Stimulated activated CD8-positive, alpha-beta memory T cell treated with anti-CD3 and anti-CD28 coated beads, Interleukin-15, amount 100 ng/mL, for 48 hours (primary cell): Measurements from ENCODE around the gene STXBP1.
"Not testable (repeated sequence)": the region's sequence is repeated elsewhere in the genome, so short reads cannot be mapped to it uniquely, and the experiment has no call there.

Experiments
- DNase-seq, 2 donors: peaks; one replicate each; pipeline ENCODE4 v3.0.0-alpha.2; 2020; ENCODE audit warnings: low read depth in 2 of 2

The STXBP1 gene

DNA sequence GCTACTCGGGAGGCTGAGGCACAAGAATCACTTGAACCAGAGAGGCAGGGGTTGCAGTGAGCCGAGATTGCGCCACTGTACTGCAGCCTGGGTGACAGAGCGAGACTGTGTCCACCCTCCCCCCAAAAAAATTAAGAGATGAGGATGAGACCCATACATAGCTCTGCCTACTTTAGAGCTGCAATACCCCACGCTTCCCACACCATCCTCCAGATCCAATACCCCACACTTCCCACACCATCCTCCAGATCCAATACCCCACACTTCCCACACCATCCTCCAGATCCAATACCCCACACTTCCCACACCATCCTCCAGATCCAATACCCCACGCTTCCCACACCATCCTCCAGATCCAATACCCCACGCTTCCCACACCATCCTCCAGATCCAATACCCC lies 34.9 kb upstream of the STXBP1 start:
- DNase-seq, result not testable (repeated sequence)

DNA sequence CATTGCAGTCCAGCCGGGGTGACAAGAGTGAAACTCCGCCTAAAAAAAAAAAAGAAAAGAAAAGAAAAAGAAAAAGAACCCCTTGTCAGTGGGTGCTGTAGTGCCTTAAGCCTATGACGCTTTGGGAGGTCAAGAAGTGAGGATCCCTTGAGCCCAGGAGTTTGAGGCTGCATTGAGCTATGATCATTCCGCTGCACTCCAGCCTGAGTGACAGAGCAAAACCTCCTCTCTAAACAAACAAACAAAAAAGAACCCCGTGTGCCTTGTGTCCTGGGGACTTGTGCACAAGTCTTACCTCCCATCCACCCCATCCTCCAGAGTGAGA lies 33.5 kb upstream of the STXBP1 start:
- no peak for DNase-seq

DNA sequence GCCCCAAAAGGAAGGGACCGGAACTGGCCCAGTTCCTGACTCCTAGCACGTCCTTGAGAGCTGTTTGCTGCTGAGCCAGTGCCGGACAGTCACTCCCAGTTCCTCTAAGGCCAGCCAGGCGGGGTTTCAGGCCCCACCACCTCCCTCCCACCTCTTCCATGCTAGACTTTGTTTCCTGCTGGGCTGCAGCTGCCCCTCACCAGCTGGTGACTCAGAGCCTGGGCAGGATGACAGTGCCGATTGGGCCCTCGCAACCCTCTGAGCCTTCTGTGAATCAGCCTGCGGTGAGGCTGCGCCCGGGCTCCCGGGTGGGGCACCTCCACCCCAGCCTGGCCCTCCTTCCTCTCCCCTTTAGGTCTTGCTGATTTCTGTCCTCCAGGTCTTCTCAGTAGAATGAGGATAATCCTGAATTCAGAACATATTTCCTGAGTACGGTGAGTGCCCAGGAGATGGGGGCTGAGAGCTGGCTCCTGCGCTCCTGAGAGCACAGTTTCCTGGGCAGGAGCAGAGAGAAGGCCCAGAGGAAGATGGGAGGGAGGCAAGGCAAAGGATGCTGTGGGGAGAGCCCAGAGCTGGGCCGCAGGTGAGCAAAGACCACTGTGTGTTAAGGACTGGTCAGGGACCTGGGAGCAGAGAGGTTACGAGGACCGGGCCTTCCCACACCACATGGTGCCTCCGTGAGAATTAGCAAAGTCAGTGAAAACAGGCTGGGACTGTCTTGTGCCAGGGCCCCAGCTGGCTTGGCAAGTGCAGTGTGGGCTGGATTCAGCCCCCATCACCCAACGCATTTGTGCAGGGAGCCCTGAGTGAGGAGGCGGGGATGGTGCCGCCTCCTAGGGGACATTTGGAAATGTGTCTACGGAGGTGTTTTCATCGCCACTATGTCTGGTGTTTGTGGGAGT lies 32.9 kb upstream of the STXBP1 start:
- peak; percentile 81 to 82 for DNase-seq

DNA sequence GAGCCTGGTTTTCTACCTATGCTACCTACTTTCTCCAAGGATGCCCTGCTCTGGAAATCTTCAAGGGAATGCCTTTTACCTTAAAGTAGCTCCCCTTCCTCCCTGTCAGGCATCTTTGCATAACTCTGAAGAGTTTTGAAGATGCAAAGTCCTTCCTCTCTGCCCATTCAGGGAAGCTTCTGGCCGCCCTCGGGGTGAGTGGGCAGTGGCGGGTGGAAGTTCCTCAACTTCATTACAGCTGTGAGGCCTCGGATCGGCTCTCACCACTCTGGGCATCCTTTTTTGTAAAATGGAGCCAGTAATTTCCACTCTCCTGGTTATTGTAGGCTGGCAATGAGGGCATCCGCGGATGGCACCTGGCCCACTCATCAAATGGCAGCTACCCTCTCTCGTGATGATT lies 31.7 kb upstream of the STXBP1 start:
- no peak for DNase-seq

DNA sequence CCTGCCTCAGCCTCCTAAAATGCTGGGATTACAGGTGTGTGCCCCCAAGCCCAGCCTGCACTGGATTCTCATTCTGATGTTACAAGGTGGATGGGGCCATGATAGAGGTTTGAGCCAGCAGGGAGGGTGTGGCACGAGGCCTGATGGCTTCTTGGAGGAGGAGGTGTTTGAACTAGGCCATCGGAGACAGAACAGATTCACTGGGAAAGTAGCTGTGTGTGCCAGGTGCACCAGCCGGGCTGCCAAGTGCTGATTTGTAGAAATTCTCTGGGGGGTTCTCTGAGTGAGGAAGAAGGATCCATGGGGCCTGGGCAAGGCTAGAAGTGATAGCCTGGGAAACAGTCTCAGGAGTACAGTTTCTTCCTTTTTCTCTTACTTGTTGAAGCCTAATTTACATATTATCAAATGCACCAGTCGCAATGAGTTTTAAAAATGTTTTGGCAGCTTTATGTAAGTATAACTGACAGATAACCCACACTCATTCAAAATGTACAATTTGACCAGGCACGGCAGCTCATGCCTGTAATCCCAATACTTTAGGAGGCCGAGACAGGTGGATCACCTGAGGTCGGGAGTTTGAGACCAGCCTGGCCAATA lies 31.1 kb upstream of the STXBP1 start:
- no peak for DNase-seq

DNA sequence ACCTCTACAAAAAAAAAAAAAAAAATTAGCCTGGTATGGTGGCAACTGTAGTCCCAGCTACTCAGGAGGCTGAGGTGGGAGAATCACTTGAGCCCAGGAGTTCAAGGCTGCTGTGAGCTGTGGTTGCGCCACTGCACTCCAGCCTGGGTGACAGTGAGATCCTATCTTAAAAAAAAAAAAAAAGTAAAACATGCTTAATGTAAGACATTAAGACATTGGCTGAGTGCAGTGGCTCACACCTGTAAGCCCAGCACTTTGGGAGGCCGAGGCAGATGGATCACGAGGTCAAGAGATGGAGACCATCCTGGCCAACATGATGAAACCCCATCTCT lies 27.6 kb upstream of the STXBP1 start:
- not testable (repeated sequence) for DNase-seq

DNA sequence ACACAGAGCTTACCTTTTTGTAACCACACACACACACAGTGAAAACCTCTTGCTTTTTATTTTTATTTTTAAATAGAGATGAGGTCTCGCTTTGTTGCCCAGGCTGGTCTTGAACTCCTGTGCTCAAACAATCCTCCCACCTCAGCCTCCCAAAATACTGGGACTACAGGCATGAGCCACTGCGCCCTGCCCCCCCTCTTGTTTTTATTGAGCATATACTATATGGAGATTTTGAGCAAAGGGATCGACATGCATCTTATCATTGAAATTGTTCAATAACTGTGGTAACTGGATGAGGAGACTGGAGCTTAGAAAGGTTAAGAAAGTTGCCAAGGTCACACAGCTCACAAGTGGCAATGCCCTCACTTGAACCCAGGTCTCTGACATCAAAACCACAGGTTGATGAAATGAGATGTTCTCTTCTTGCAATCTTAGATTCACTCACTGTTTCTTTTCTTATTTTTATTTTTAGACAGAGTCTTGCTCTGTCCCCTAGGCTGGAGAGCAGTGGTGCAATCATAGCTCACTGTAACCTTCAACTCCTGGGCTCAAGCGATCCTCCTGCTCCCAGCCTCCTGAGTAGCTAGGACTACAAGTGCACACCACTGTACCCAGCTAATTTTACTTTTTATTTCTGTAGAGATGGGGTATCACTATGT lies 26.8 kb upstream of the STXBP1 start:
- no peak for DNase-seq

DNA sequence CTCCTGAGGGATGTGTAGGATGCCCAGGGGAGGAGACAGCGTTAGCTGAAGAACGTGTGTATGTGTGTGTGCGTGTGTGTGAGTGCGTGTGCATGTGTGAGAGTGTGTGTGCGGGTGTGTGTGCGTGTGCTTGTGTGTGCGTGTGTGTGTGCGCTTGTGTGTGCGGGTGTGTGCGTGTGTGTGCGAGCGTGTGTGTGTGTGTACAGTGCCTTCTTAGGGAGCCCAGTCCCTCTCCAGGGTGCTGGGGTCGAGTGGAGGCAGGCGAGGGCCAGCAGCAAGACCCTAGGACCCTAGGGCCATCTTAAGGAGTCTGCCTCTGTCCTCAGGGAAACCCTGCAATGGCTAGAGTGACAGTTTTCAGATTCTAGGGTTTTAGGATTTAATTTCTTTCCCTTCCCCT lies 26.0 kb upstream of the STXBP1 start:
- no peak for DNase-seq

DNA sequence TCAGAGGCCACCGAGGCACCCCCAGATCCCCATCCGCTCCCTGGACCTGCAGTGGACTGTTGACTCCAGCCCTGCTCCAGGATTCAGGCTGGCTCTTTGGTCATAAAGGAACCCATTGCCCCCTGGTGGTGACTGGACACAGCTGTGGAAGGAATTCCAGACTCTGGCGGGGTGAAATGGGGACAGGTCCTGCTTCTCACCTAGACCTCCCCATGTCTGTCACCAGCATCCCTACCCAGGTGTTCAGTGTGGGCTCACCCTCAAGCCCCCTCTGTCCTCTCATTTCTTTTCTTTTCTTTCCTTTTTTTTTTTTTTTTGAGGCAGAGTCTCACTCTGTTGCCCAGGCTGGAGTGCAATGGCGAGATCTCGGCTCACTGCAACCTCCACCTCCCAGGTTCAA lies 25.5 kb upstream of the STXBP1 start:
- no peak for DNase-seq

DNA sequence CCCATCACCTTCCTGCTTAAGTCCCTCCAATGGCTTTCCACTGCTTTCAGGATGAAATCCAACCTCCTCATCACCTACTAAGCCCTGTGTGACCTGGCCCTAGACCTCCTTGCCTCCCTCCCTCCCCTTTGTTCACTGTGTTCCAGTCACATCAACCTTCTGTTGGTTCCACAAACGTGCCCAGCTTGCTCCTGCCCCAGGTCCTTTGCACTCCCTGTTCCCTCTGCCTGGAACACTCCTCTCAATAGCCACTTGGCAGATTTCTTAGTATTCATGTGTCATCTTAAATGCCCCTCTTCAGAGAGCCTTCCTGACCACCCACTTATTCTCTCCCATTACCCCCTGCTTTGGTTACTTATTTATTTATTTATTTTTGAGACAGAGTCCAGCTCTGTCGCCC lies 24.1 kb upstream of the STXBP1 start:
- DNase-seq, result no peak

DNA sequence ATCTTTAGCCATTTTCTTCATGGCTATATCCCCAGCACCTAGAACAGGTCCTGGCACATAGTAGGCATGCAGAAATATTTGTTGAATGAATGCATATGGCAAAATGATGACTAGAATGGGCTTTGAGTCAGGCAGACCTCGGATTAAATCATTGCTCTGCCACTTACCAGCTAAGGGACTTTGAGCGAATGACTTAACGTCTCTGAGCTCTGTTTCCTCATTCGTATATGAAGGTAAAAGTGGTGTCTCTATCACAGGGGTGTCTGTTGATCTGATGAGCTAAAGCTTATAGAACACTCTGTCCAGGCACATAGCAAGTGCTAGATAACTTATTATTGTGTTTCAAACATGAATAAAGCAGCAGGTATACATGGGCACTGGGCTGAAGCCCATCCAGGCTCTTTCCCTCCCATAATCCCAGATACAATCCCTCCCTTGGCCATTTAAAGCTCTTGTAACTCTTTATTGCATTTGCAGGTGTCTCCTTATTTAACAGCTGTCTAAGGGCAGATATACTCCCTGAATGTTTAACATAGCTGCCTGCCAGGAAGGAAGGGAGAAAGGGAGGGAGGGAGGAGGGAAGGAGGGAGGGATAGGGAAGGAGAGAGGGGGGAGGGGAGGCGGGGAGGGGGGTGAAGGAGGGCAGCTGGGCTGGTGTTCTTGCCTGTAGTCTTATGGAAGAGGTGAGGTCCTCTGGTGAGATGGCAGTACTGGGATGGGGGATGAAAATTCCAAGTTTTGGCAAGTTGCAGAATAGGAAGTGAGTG lies 23.2 kb upstream of the STXBP1 start:
- no peak for DNase-seq

DNA sequence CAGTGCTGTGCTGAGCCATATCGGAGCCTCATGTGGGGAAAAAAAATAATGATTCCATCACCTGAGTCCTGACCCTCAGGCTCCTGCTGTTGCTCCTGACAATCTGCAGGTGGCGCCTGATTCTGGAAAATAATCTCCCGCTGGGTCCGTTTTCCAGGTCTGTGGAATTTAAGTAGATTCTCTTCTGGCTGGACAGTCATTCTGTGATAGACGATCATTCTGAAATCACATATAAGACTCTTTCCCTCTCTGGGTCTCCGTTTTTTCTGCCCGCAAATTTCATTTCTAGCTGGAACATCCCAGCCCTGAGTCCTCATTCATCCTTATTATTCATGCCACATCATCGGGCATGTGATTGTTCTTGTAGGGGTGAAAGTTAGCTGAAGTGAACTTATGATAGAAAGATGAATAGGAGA lies 22.1 kb upstream of the STXBP1 start:
- no peak for DNase-seq

DNA sequence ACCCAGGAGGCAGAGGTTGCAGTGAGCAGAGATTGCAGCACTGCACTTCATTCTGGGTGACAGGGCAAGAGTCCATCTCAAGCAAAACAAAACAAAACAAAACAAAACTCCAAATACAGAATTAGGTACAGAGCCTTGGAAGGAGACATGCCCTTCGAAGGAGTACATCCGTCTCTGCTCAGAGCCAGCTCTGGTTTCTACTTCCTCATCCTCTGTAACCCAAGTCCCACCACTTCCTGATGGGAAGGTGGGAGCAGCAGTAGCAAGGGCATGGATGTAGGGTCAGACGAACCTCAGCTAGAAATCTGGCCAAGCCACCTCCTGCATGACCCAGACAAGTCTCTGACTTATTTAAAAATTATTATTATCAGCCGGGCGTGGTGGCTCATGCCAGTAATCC lies 16.5 kb upstream of the STXBP1 start:
- DNase-seq, result no peak

DNA sequence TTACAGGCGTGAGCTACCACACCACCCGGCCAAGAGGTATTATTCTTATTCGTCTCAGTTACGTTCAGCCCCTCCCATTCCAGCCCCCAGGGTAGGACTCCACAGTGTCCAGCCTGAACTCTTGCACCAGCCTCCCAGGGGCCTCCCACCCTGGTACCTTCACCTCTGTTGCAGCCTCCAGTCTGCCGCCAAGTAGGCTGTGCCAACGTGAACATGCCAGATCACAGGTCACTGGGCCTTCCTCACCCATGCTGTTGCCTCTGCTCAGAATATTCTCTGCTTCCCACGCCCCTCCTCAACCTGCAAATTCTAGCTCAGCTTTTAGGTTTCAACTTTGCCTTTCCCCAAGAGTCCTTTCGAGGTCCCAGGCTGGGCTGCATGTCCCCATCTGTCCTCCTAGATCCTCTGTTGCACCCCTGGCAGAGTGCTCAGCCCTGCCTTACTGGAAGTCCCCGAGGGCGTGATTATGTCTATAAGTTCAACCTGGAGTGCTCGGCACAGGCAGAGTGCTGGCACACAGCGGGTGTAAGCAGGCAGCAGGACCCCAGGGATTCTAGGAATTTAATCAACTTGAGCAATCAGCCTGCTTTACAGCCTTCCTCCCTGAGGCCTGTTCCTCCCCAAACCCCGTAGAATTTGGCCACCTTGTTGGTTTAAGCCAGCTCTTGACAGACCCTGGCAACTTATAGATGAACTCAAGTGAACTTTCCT lies 13.1 kb upstream of the STXBP1 start:
- DNase-seq, result no peak

DNA sequence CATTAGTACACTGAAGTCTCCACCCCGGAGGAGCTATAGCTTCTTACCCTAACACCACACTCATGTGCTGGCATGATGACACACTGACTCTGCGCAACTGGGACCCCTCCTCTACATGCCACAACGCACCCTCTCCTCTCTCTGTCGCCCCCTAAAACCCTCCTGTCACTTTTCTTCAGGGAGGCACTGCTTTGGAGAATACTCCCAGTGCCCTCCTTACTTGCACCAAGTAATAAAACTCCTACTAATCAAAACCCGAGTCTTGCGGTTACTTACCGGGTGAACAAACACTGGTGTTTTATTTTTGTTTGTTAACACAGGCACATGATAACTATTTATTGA lies 12.6 kb upstream of the STXBP1 start:
- DNase-seq, result no peak

DNA sequence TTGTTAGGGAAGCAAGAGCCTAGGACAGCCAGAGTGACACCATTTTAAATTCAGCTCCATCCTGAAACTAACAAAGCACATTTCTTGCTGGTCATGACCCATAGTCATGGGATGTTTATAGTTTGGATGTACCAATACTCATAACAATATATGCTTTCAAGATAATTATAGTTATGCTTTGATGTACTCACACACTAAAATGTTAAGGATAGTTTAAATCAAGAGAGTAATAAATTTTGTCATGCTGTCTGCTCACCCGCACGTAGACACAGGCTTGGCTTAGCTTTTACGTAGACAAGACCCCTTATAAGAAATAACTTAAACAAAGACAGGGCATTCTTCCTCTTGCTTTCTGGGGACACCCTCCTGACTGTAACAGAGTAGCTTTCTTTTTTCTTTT lies 8.9 kb upstream of the STXBP1 start:
- DNase-seq, result no peak

DNA sequence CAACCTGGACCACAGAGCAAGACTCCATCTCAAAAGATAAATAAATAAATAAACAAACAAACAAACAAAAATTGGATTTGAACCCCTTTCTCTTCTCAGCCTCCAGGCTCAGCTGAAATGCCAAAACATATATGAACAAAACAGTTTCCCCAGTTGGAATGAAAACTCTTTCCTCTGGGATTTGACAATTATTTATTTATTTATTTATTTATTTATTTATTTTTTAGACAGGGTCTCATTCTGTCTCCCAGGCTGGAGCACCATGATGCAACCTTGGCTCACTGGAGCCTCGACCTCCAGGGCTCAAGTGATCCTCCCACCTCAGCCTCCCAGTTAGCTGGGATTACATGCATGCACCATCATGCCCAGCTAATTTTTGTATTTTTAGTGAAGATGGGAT lies 6.0 kb upstream of the STXBP1 start:
- no peak for DNase-seq

DNA sequence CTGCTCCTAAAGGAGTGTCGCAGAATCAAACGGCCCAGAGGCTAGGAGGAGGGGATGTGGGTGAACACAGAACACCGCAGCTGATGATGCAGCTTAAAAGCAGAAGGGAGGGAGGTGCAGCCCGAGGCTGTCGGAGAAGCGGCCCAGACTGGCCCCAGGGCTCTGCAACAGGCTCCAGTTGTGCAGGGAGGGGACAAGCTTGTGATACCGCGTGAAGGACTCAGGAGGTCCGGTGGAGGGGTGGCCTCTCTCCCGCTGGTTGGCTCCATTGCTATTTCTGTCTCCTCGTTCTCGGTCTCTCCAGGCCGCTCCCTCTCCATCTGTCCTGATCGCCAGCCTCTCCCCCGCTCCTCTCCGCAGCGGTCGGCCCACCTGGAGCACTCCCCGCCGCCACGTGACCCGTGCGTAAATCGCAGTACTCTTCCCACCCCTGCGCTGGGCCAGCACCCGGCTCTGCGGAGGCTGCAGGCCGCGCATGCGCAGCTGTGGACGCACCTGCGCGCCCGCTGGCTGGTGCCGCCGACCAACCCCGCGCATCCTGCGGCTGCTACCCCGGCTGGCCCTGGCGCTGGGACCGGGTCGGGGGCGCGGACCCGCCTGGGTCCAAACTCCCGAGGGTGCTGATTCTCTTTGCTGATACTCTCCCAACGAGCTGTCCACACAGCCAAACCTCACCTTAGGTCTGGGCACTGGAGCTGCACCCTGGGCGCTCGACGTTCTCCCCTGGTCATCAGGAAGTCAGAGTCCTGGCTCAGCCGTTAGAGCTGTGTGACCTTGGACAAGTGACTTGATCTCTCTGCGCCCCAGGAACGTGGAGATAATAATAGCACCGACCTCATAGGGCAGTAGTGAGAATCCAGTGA lies 3.7 kb upstream of the STXBP1 start:
- peak; percentile 66 to 74 for DNase-seq

DNA sequence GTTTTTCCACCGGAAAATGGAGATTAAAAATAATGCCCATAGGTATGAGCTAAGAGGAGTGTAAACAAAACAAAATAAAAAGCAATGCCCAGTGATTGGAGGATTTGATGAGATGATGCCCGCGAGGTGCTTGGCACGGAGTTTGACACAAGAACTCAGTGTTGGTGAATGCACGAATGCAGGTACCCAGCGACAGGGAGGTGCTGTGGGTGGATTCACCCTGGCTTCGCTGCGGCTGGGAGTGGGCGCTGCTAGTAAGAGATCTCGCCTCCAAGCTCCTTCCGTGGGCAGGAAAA lies 526 bp upstream of the STXBP1 start:
- DNase-seq, result no peak

DNA sequence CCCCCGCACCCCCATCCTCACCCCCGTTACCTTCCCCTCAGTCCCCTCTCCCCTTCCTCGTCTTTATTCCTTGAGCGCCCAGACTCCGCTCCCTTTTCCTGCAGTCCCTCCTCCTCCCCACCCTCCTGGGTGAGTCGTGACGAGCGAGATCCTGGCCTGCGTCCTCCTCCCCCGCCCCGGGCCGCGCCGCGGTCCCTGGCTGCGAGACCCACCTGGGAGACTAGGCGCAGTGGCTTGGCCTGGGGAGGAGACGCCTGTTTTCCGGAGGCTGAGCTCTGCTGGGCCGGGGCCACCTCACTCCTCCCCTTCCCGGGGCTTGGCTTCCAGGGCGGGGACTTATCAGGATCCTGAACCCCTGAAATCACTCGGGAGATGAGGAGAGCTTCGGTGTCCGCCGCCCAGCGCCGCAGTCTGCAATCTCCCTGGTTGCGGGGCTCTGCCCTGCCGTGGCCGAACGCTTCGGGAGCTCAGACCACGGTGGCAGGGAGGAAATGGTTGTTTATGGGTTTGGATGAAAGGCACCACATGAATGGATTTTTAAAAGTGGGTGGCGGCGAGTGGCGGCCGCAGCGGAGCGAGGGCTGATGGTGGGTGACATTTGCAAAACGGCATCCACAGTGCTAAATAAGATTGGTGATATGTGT lies 984 bp downstream of the STXBP1 start:
- peak in 1 of 2 donors; percentile 17 for DNase-seq

DNA sequence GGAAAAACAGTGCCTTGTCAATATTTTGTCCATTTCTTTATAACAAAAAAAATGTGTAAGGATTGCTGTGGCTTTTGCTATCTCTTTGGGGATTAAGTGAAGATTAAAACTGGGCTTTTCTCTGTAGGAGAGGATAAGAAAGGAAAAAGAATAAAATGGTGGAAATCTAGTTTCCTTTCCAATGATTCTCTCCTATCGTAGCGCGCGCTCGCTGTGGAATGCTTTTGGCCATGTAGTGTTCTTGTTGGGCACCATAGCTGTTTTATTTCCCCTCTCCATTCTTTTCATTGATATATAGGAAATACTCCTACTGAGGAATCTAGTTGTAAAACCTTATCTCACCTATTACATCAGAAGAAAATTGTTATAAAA lies 1.5 kb downstream of the STXBP1 start:
- no peak for DNase-seq
